GM12878 (cell line): ENCODE results near the gene PPFIBP1. TPM values are rescaled to one million over a fixed set of nuclear protein-coding genes. Genes with fewer than 3 reads are reported as not detected.

ENCODE experiments used
- ATAC-seq: fragments of 200-7000 bp; cut with Tn5 transposase; 3 replicates; pipeline ENCODE4 v1.9.1; 2020; ENCODE audit warnings: mild to moderate bottlenecking, moderate library complexity
- BruUV-seq: library from RNA; stranded (reverse); fragments of 400-500 nt; replicated peaks from 2 replicates; lab custom pipeline; 2021; lab: Mats Ljungman, UMichigan
- CTCF ChIA-PET: fragments of 300-600 bp; sonication (Branson Sonifier 250); formaldehyde crosslinking; extraction: SDS; loops from one replicate; lab custom pipeline; 2021; ENCODE audit warnings: inconsistent platforms; lab: Yijun Ruan, JAX
- POLR2A ChIA-PET: fragments of 350-600 bp; formaldehyde crosslinking; extraction: SDS; loops from one replicate; lab custom pipeline; 2021; ENCODE audit warnings: inconsistent platforms; lab: Charles Lee
- RAD21 ChIA-PET: fragments of 300-600 bp; sonication (Branson Sonifier 250); formaldehyde crosslinking; loops from one replicate; lab custom pipeline; 2023; ENCODE audit warnings: antibody characterized with exemption; ENCODE audit not compliant: unreplicated experiment; lab: Charles Lee
- SMC1A ChIA-PET: fragments of 300-600 bp; sonication (Branson Sonifier 250); formaldehyde crosslinking; loops from one replicate; lab custom pipeline; 2023; ENCODE audit not compliant: unreplicated experiment, uncharacterized antibody; lab: Charles Lee
- DNase-seq: peaks from one replicate; pipeline ENCODE4 v3.0.0-alpha.2; 2011; ENCODE audit warnings: low read depth, low spot score
- FAIRE-seq: peaks from 3 replicates; lab custom pipeline; 2011; peaks lifted over from hg19 to GRCh38; lab: Jason Lieb, UNC
- H2AFZ ChIP-seq: 2 replicates; pipeline ENCODE4 v1.6.0; 2011; ENCODE audit warnings: low read depth, low read length, control low read depth; ENCODE audit not compliant: control insufficient read depth
- H3K27ac ChIP-seq: 2 replicates; pipeline ENCODE4 v1.5.1; 2011; ENCODE audit warnings: control low read depth; ENCODE audit not compliant: control insufficient read depth, insufficient read depth
- H3K27me3 ChIP-seq, 2 experiments: replicated peaks in 1 of 2; 2 replicates each; pipeline versions ENCODE4 v1.6.0 to v1.6.1; 2011; ENCODE audit warnings: low read length in 1 of 2; ENCODE audit not compliant: control insufficient read depth in 2 of 2, insufficient read depth in 2 of 2
- H3K36me3 ChIP-seq, 2 experiments: 2 replicates each; pipeline ENCODE4 v1.5.1; 2011; ENCODE audit warnings: low read length in 1 of 2; ENCODE audit not compliant: control insufficient read depth in 2 of 2, insufficient read depth in 2 of 2
- H3K4me1 ChIP-seq: 2 replicates; pipeline ENCODE4 v1.6.1; 2011; ENCODE audit warnings: mild to moderate bottlenecking, low read length, moderate library complexity, mixed read lengths; ENCODE audit not compliant: control insufficient read depth, insufficient read depth
- H3K4me2 ChIP-seq: 2 replicates; pipeline ENCODE4 v1.6.0; 2011; ENCODE audit warnings: control low read depth; ENCODE audit not compliant: control insufficient read depth, insufficient read depth
- H3K4me3 ChIP-seq: fragments of 200-600 bp; sonication (generic); 2 replicates; pipeline ENCODE4 v1.5.1; 2016
- H3K79me2 ChIP-seq: 2 replicates; pipeline ENCODE4 v1.6.0; 2011; ENCODE audit warnings: low read length; ENCODE audit not compliant: control insufficient read depth, insufficient read depth
- H3K9ac ChIP-seq: 2 replicates; pipeline ENCODE4 v1.8.0; 2011; ENCODE audit warnings: low read length, control low read depth, mixed read lengths; ENCODE audit not compliant: control insufficient read depth, insufficient read depth
- H3K9me3 ChIP-seq: replicated peaks from 3 replicates; pipeline ENCODE4 v1.5.1; 2011; ENCODE audit warnings: mild to moderate bottlenecking, low read length; ENCODE audit not compliant: control insufficient read depth, insufficient read depth
- H4K20me1 ChIP-seq: 2 replicates; pipeline ENCODE4 v1.6.0; 2011; ENCODE audit not compliant: control insufficient read depth, insufficient read depth
- CHD4 ChIP-seq: fragments of 200-600 bp; sonication (generic); IDR thresholded peaks from 2 replicates; pipeline ENCODE4 v1.6.1; 2016; ENCODE audit warnings: mild to moderate bottlenecking
- JUND ChIP-seq: IDR thresholded peaks from 2 replicates; pipeline ENCODE4 v1.6.1; 2012; ENCODE audit warnings: low read depth, mild to moderate bottlenecking, low read length, improper control_type of control experiment, moderate library complexity
- KDM1A ChIP-seq: fragments of 200-600 bp; sonication (generic); IDR thresholded peaks from 2 replicates; pipeline ENCODE4 v1.6.1; 2016; ENCODE audit warnings: borderline replicate concordance
- NFYA ChIP-seq: IDR thresholded peaks from 2 replicates; pipeline ENCODE4 v1.6.1; 2011; ENCODE audit warnings: low read depth, mild to moderate bottlenecking, low read length, improper control_type of control experiment, borderline replicate concordance
- RB1 ChIP-seq: fragments of 450-650 bp; formaldehyde crosslinking; IDR thresholded peaks from 2 replicates; pipeline ENCODE4 v1.6.1; 2017; ENCODE audit warnings: mild to moderate bottlenecking, borderline replicate concordance
- RELA ChIP-seq: fragments of 450-650 bp; IDR thresholded peaks from 2 replicates; pipeline ENCODE4 v1.8.0; 2014; ENCODE audit warnings: borderline replicate concordance; ENCODE audit not compliant: partially characterized antibody
- REST ChIP-seq: IDR thresholded peaks from 2 replicates; pipeline ENCODE4 v1.6.1; 2012; ENCODE audit warnings: mild to moderate bottlenecking, low read depth, low read length
- SMARCA5 ChIP-seq: fragments of 450-650 bp; IDR thresholded peaks from 2 replicates; pipeline ENCODE4 v1.6.1; 2017; ENCODE audit warnings: mild to moderate bottlenecking
- SP1 ChIP-seq: IDR thresholded peaks from one replicate; pipeline ENCODE4 v1.6.1; 2011; ENCODE audit warnings: low read depth, low read length
- ZNF274 ChIP-seq: IDR thresholded peaks from one replicate; pipeline ENCODE4 v1.8.0; 2011; ENCODE audit not compliant: insufficient read length, insufficient read depth
- WGBS: methylation state at CpG from one replicate; pipeline ENCODE4 v1.1.6; 2016; ENCODE audit warnings: low lambda C conversion rate; ENCODE audit not compliant: insufficient replicate concordance, insufficient coverage; ENCODE audit errors: missing lambda C conversion rate; 5-methylcytosine and 5-hydroxymethylcytosine counted together
- in situ Hi-C: fragments of 300-500 bp; cut with MboI; formaldehyde crosslinking; loops from 9 replicates; pipeline ENCODE4 v1.14.3; 2018; ENCODE audit warnings: mixed read lengths
- intact Hi-C: fragments of 100-400 bp; cut with micrococcal nuclease; formaldehyde crosslinking; loops from one replicate; pipeline ENCODE4 v1.14.2; 2022; ENCODE audit not compliant: unreplicated experiment
- polyA plus RNA-seq, 11 experiments: library from polyadenylated mRNA; depleted of rRNA in 4 of 11; unstranded in 6 of 11; stranded (reverse) in 5 of 11; fragments of >200 nt; fragmentation: Nextera tagmentation in 4 of 11; fragmentation: Illumina TruSeq in 1 of 11; extraction: Ambion mirVana in 4 of 11; extraction: Trizol in 1 of 11; gene quantifications; 1 replicate in 1 of 11; 2 replicates in 10 of 11; pipeline versions ENCODE4 v1.2.1 to v1.2.3, GENCODE V29; 2011 to 2016; ENCODE audit warnings: inconsistent platforms in 2 of 11, missing spikeins in 2 of 11, low read depth in 1 of 11
- total RNA-seq, 4 experiments: library from RNA; depleted of rRNA in 3 of 4; stranded (reverse); fragments of >200 nt in 3 of 4; fragmentation: Illumina TruSeq in 1 of 4; extraction: Trizol in 1 of 4; gene quantifications; 2 replicates each; pipeline versions ENCODE4 v1.2.1 to v1.2.3, GENCODE V29; 2013 to 2021
- TF ChIP-seq, protein P1 (sequence below): IDR thresholded peaks from 2 replicates; pipeline ENCODE4 v1.6.1; 2011; ENCODE audit warnings: mild to moderate bottlenecking, low read depth, low read length, moderate library complexity; ENCODE audit not compliant: insufficient replicate concordance
- TF ChIP-seq, protein P2 (sequence below): fragments of 150-350 bp; IDR thresholded peaks from 2 replicates; pipeline ENCODE4 v1.6.1; 2016; ENCODE audit warnings: low read depth, low read length
- TF ChIP-seq, protein P3 (sequence below): fragments of 450-650 bp; IDR thresholded peaks from 2 replicates; pipeline ENCODE4 v1.6.1; 2017; ENCODE audit warnings: antibody characterized with exemption, mild to moderate bottlenecking, moderate library complexity

PPFIBP1 gene
- total and polyA plus RNA-seq, 10 of the 15 experiments (the other 5 are each of a cell fraction or from before 2014, with no cell fraction given): 0.47 to 7.8 (median 3.6) TPM

- no TSS peak for BruUV-seq
- ChIA-PET RAD21 (interaction anchor here (1.2 kb wide), 1 partner anchor 216 kb away, joined by 3 read pairs; no protein-coding TSS in a partner anchor), CTCF (interaction anchor here (1.0 to 1.6 kb wide), 7 partner anchors 8 to 265 kb away, joined by 3 to 8 read pairs (median 3); no protein-coding TSS in a partner anchor), POLR2A (no interaction called here), SMC1A (interaction anchor here (0.8 to 1.2 kb wide), 2 partner anchors 215 to 217 kb away, joined by 3 read pairs; no protein-coding TSS in a partner anchor)
- Histone ChIP-seq H3K9me3 (no peaks in the 10 kb centered on the region), H3K4me2 (no peak overlapping the region), H3K27me3 (no peaks in the 10 kb centered on the region), H3K4me1 (peaks cover 5% of the 10 kb centered on the region; the same call in 1 of the 2 replicates), H3K27ac (no peak overlapping the region), H3K79me2 (no peaks in the 10 kb centered on the region), H3K9ac (no peak overlapping the region), H3K4me3 (no peak overlapping the region), H3K36me3 (0 out of 4 replicates have a peak, but pooled peaks cover 0 to 3% of the 10 kb centered on the region in 2 experiments), H2AFZ (no peak overlapping the region), H4K20me1 (no peaks in the 10 kb centered on the region)
- DNase-seq: no peak
- FAIRE-seq: no peak
- intact Hi-C loops: no loop called here
- WGBS: 100% methylated on average over 1 of the region's 1 CpG
- in situ Hi-C loops: loop anchor here (25.0 kb wide), 1 partner anchor 213 kb away; the partner anchor contains the start of gene SMCO2
- ATAC-seq: no peak
- no peak for TF ChIP-seq CHD4
- TF ChIP-seq RB1: no peak
- TF ChIP-seq REST: no peak
- TF ChIP-seq, protein P1, sequence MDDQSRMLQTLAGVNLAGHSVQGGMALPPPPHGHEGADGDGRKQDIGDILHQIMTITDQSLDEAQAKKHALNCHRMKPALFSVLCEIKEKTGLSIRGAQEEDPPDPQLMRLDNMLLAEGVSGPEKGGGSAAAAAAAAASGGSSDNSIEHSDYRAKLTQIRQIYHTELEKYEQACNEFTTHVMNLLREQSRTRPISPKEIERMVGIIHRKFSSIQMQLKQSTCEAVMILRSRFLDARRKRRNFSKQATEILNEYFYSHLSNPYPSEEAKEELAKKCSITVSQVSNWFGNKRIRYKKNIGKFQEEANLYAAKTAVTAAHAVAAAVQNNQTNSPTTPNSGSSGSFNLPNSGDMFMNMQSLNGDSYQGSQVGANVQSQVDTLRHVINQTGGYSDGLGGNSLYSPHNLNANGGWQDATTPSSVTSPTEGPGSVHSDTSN: no peak
- no peak for TF ChIP-seq JUND
- TF ChIP-seq, protein P2, sequence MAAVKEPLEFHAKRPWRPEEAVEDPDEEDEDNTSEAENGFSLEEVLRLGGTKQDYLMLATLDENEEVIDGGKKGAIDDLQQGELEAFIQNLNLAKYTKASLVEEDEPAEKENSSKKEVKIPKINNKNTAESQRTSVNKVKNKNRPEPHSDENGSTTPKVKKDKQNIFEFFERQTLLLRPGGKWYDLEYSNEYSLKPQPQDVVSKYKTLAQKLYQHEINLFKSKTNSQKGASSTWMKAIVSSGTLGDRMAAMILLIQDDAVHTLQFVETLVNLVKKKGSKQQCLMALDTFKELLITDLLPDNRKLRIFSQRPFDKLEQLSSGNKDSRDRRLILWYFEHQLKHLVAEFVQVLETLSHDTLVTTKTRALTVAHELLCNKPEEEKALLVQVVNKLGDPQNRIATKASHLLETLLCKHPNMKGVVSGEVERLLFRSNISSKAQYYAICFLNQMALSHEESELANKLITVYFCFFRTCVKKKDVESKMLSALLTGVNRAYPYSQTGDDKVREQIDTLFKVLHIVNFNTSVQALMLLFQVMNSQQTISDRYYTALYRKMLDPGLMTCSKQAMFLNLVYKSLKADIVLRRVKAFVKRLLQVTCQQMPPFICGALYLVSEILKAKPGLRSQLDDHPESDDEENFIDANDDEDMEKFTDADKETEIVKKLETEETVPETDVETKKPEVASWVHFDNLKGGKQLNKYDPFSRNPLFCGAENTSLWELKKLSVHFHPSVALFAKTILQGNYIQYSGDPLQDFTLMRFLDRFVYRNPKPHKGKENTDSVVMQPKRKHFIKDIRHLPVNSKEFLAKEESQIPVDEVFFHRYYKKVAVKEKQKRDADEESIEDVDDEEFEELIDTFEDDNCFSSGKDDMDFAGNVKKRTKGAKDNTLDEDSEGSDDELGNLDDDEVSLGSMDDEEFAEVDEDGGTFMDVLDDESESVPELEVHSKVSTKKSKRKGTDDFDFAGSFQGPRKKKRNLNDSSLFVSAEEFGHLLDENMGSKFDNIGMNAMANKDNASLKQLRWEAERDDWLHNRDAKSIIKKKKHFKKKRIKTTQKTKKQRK: no peak
- TF ChIP-seq RELA: no peak
- no peak for TF ChIP-seq SP1
- TF ChIP-seq, protein P3, sequence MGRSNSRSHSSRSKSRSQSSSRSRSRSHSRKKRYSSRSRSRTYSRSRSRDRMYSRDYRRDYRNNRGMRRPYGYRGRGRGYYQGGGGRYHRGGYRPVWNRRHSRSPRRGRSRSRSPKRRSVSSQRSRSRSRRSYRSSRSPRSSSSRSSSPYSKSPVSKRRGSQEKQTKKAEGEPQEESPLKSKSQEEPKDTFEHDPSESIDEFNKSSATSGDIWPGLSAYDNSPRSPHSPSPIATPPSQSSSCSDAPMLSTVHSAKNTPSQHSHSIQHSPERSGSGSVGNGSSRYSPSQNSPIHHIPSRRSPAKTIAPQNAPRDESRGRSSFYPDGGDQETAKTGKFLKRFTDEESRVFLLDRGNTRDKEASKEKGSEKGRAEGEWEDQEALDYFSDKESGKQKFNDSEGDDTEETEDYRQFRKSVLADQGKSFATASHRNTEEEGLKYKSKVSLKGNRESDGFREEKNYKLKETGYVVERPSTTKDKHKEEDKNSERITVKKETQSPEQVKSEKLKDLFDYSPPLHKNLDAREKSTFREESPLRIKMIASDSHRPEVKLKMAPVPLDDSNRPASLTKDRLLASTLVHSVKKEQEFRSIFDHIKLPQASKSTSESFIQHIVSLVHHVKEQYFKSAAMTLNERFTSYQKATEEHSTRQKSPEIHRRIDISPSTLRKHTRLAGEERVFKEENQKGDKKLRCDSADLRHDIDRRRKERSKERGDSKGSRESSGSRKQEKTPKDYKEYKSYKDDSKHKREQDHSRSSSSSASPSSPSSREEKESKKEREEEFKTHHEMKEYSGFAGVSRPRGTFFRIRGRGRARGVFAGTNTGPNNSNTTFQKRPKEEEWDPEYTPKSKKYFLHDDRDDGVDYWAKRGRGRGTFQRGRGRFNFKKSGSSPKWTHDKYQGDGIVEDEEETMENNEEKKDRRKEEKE: no peak
- TF ChIP-seq SMARCA5: no peak
- no peak for TF ChIP-seq ZNF274
- no peak for TF ChIP-seq KDM1A
- TF ChIP-seq NFYA: no peak
Observed at GRCh38 chr12:27650011-27650410, 126.0 kb downstream of the PPFIBP1 start.
